Liver (tissue), 3 donors: ENCODE data around the gene ALG8.
A peak's percentile ranks its signal among the peaks of the same experiment; 100 is the strongest.

ENCODE experiments used
- EGR1 ChIP-seq, 2 donors: IDR thresholded peaks; 2 replicates each; pipeline ENCODE4 v1.6.1; 2016 to 2018; ENCODE audit warnings: antibody characterized with exemption in 2 of 2, low read depth in 2 of 2
- FOXA1 ChIP-seq: IDR thresholded peaks from 2 replicates; pipeline ENCODE4 v1.6.1; 2016; ENCODE audit warnings: antibody characterized with exemption
- HNF4G ChIP-seq: IDR thresholded peaks from 2 replicates; pipeline ENCODE4 v1.6.1; 2016; ENCODE audit warnings: antibody characterized with exemption
- JUND ChIP-seq, 2 donors: IDR thresholded peaks; 2 replicates each; pipeline ENCODE4 v1.6.1; 2016; ENCODE audit warnings: antibody characterized with exemption in 2 of 2
- RAD21 ChIP-seq, 2 donors: IDR thresholded peaks; 2 replicates each; pipeline ENCODE4 v1.6.1; 2016; ENCODE audit warnings: antibody characterized with exemption in 2 of 2, mild to moderate bottlenecking in 2 of 2
- SP1 ChIP-seq: IDR thresholded peaks from 2 replicates; pipeline ENCODE4 v1.6.1; 2018; ENCODE audit warnings: antibody characterized with exemption, mild to moderate bottlenecking
- TAF1 ChIP-seq: conservative IDR thresholded peaks from 2 replicates; pipeline ENCODE4 v1.6.1; 2016; ENCODE audit warnings: antibody characterized with exemption, mild to moderate bottlenecking
- YY1 ChIP-seq: IDR thresholded peaks from 2 replicates; pipeline ENCODE4 v1.6.1; 2016; ENCODE audit warnings: antibody characterized with exemption, mild to moderate bottlenecking
- ZBTB33 ChIP-seq: IDR thresholded peaks from 2 replicates; pipeline ENCODE4 v1.6.1; 2016; ENCODE audit warnings: antibody characterized with exemption
- TF ChIP-seq, protein P1 (sequence below): IDR thresholded peaks from 2 replicates; pipeline ENCODE4 v1.6.1; 2016; ENCODE audit warnings: antibody characterized with exemption, mild to moderate bottlenecking
- TF ChIP-seq, protein P2 (sequence below): fragments of 150-350 bp; IDR thresholded peaks from 2 replicates; pipeline ENCODE4 v1.5.1; 2017; ENCODE audit warnings: improper control_type of control experiment, low read depth, low read length; ENCODE audit not compliant: missing input control
- TF ChIP-seq, protein P3 (sequence below): IDR thresholded peaks from 2 replicates; pipeline ENCODE4 v1.6.1; 2016; ENCODE audit warnings: antibody characterized with exemption
- TF ChIP-seq, protein P4 (sequence below): IDR thresholded peaks from 2 replicates; pipeline ENCODE4 v1.6.1; 2016; ENCODE audit warnings: antibody characterized with exemption
- donor health status: healthy.
- donor health status: healthy.

- TF ChIP-seq SP1 (peak; percentile 82), TAF1 (no peak), YY1 (no peak), RAD21 (IDR thresholded peaks at IDR 0.05) (peak in 1 of 2 donors; percentile 33), HNF4G (peak; percentile 30), EGR1 (IDR thresholded peaks at IDR 0.05; ENCODE audit: low read depth in 2 of 2) (peak in 1 of 2 donors; percentile 36), JUND (IDR thresholded peaks at IDR 0.05) (peak; percentile 32 to 49), FOXA1 (peak; percentile 20), ZBTB33 (no peak)
- TF ChIP-seq, protein P1, sequence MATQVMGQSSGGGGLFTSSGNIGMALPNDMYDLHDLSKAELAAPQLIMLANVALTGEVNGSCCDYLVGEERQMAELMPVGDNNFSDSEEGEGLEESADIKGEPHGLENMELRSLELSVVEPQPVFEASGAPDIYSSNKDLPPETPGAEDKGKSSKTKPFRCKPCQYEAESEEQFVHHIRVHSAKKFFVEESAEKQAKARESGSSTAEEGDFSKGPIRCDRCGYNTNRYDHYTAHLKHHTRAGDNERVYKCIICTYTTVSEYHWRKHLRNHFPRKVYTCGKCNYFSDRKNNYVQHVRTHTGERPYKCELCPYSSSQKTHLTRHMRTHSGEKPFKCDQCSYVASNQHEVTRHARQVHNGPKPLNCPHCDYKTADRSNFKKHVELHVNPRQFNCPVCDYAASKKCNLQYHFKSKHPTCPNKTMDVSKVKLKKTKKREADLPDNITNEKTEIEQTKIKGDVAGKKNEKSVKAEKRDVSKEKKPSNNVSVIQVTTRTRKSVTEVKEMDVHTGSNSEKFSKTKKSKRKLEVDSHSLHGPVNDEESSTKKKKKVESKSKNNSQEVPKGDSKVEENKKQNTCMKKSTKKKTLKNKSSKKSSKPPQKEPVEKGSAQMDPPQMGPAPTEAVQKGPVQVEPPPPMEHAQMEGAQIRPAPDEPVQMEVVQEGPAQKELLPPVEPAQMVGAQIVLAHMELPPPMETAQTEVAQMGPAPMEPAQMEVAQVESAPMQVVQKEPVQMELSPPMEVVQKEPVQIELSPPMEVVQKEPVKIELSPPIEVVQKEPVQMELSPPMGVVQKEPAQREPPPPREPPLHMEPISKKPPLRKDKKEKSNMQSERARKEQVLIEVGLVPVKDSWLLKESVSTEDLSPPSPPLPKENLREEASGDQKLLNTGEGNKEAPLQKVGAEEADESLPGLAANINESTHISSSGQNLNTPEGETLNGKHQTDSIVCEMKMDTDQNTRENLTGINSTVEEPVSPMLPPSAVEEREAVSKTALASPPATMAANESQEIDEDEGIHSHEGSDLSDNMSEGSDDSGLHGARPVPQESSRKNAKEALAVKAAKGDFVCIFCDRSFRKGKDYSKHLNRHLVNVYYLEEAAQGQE, result no peak
- TF ChIP-seq, protein P2, sequence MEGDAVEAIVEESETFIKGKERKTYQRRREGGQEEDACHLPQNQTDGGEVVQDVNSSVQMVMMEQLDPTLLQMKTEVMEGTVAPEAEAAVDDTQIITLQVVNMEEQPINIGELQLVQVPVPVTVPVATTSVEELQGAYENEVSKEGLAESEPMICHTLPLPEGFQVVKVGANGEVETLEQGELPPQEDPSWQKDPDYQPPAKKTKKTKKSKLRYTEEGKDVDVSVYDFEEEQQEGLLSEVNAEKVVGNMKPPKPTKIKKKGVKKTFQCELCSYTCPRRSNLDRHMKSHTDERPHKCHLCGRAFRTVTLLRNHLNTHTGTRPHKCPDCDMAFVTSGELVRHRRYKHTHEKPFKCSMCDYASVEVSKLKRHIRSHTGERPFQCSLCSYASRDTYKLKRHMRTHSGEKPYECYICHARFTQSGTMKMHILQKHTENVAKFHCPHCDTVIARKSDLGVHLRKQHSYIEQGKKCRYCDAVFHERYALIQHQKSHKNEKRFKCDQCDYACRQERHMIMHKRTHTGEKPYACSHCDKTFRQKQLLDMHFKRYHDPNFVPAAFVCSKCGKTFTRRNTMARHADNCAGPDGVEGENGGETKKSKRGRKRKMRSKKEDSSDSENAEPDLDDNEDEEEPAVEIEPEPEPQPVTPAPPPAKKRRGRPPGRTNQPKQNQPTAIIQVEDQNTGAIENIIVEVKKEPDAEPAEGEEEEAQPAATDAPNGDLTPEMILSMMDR, result no peak
- TF ChIP-seq, protein P3, sequence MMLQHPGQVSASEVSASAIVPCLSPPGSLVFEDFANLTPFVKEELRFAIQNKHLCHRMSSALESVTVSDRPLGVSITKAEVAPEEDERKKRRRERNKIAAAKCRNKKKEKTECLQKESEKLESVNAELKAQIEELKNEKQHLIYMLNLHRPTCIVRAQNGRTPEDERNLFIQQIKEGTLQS, result no peak
- TF ChIP-seq, protein P4, sequence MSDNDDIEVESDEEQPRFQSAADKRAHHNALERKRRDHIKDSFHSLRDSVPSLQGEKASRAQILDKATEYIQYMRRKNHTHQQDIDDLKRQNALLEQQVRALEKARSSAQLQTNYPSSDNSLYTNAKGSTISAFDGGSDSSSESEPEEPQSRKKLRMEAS, result no peak
Observed at GRCh38 chr11:78054971-78055370, 84.5 kb downstream of the ALG8 start.
